IPS DF 6.9 (cell line): ENCODE data around the gene CAMTA1.
A peak's percentile ranks its signal among the peaks of the same experiment; 100 is the strongest.

ENCODE experiments used
- DNase-seq: peaks from one replicate; pipeline ENCODE4 v3.0.0-alpha.2; 2013; ENCODE audit warnings: low read depth, low spot score
- H3K27ac ChIP-seq: one replicate; pipeline ENCODE4 v1.5.1; 2013; ENCODE audit warnings: low read length, control low read depth
- H3K27me3 ChIP-seq: 2 replicates; pipeline ENCODE4 v1.6.1; 2013; ENCODE audit warnings: mild to moderate bottlenecking, low read length; ENCODE audit not compliant: control insufficient read depth, insufficient read depth
- H3K36me3 ChIP-seq: 2 replicates; pipeline ENCODE4 v1.6.1; 2013; ENCODE audit warnings: low read length; ENCODE audit not compliant: control insufficient read depth, insufficient read depth
- H3K4me1 ChIP-seq: 2 replicates; pipeline ENCODE4 v1.6.1; 2013; ENCODE audit warnings: low read length; ENCODE audit not compliant: control insufficient read depth, insufficient read depth
- H3K4me3 ChIP-seq: 2 replicates; pipeline ENCODE4 v1.5.1; 2013; ENCODE audit warnings: mild to moderate bottlenecking, low read length
- H3K9me3 ChIP-seq: 2 replicates; pipeline ENCODE4 v1.6.1; 2013; ENCODE audit warnings: low read length, inconsistent platforms; ENCODE audit not compliant: control insufficient read depth, insufficient read depth
- WGBS: extraction: QIAGEN DNeasy Blood & Tissue Kit; methylation state at CpG from one replicate; pipeline ENCODE4 v1.1.7; 2013; ENCODE audit warnings: mixed read lengths, missing lambda C conversion rate; ENCODE audit not compliant: insufficient read length, insufficient coverage; 5-methylcytosine and 5-hydroxymethylcytosine counted together

CAMTA1 gene

GRCh38 chr1:7760245-7760644 is 975.0 kb downstream of the CAMTA1 start:
- Histone ChIP-seq H3K27me3 (no peaks in the 10 kb centered on the region), H3K27ac (no peak overlapping the region), H3K4me3 (no peak overlapping the region), H3K36me3 (no peaks in the 10 kb centered on the region), H3K4me1 (no peaks in the 10 kb centered on the region), H3K9me3 (no peaks in the 10 kb centered on the region)
- WGBS = no CpG with 5 or more reads among the region's 6 CpGs
- no peak for DNase-seq

- no CpG with 5 or more reads among the region's 3 CpGs for WGBS
- Histone ChIP-seq H3K27me3 (no peaks in the 10 kb centered on the region), H3K27ac (no peak overlapping the region), H3K4me3 (no peak overlapping the region), H3K4me1 (no peaks in the 10 kb centered on the region), H3K36me3 (no peaks in the 10 kb centered on the region), H3K9me3 (no peaks in the 10 kb centered on the region)
- no peak for DNase-seq
Observed at GRCh38 chr1:7761103-7761502, 975.8 kb downstream of the CAMTA1 start.

GRCh38 chr1:7767176-7767575 is 981.9 kb downstream of the CAMTA1 start:
- H3K27me3 ChIP-seq = no peaks in the 10 kb centered on the region
- WGBS = no CpG with 5 or more reads among the region's 4 CpGs
- H3K9me3 ChIP-seq = no peaks in the 10 kb centered on the region
- no peaks in the 10 kb centered on the region for H3K36me3 ChIP-seq
- no peak overlapping the region for H3K27ac ChIP-seq
- no peak overlapping the region for H3K4me3 ChIP-seq
- H3K4me1 ChIP-seq = no peaks in the 10 kb centered on the region
- DNase-seq = no peak

- H3K4me1 ChIP-seq = no peaks in the 10 kb centered on the region
- no peak for DNase-seq
- WGBS = no CpG with 5 or more reads among the region's 2 CpGs
- no peaks in the 10 kb centered on the region for H3K36me3 ChIP-seq
- no peak overlapping the region for H3K27ac ChIP-seq
- H3K27me3 ChIP-seq = no peaks in the 10 kb centered on the region
- H3K4me3 ChIP-seq = no peak overlapping the region
- no peaks in the 10 kb centered on the region for H3K9me3 ChIP-seq
Observed at GRCh38 chr1:7768583-7768982, 983.3 kb downstream of the CAMTA1 start.

GRCh38 chr1:7769673-7770412 is 984.6 kb downstream of the CAMTA1 start:
- no peaks in the 10 kb centered on the region for H3K9me3 ChIP-seq
- no peaks in the 10 kb centered on the region for H3K4me1 ChIP-seq
- H3K36me3 ChIP-seq = no peaks in the 10 kb centered on the region
- H3K4me3 ChIP-seq = no peak overlapping the region
- no peak for DNase-seq
- 100% methylated on average over 1 of the region's 12 CpGs for WGBS
- no peak overlapping the region for H3K27ac ChIP-seq
- no peaks in the 10 kb centered on the region for H3K27me3 ChIP-seq

- WGBS = no CpG with 5 or more reads among the region's 6 CpGs
Observed at GRCh38 chr1:7770669-7770996, 985.4 kb downstream of the CAMTA1 start.

GRCh38 chr1:7770997-7771822 is 986.0 kb downstream of the CAMTA1 start, which contains the start of gene VAMP3:
VAMP3 (plus strand) TSS chr1:7771296; CDS start chr1:7771384, 88 bp downstream.
- no peaks in the 10 kb centered on the region for H3K4me1 ChIP-seq
- no peaks in the 10 kb centered on the region for H3K27me3 ChIP-seq
- H3K36me3 ChIP-seq = no peaks in the 10 kb centered on the region
- H3K4me3 ChIP-seq = peak within 1 kb of the TSS; percentile 89
- no CpG with 5 or more reads among the region's 97 CpGs for WGBS
- peak; percentile 33 for DNase-seq
- no peak within 1 kb of the TSS for H3K27ac ChIP-seq
- no peaks in the 10 kb centered on the region for H3K9me3 ChIP-seq

More at GRCh38 chr1:7770669-7770996, 985.4 kb downstream of the CAMTA1 start:
- DNase-seq = no peak
- H3K36me3 ChIP-seq = no peaks in the 10 kb centered on the region
- H3K9me3 ChIP-seq = no peaks in the 10 kb centered on the region
- H3K4me3 ChIP-seq = peak overlapping the region; percentile 45; the same call in 1 of the 2 replicates
- H3K4me1 ChIP-seq = no peaks in the 10 kb centered on the region
- no peaks in the 10 kb centered on the region for H3K27me3 ChIP-seq
- no peak overlapping the region for H3K27ac ChIP-seq

GRCh38 chr1:7771823-7772299 is 986.6 kb downstream of the CAMTA1 start:
- Histone ChIP-seq H3K27ac (no peak overlapping the region), H3K27me3 (no peaks in the 10 kb centered on the region), H3K9me3 (no peaks in the 10 kb centered on the region), H3K4me3 (peak overlapping the region; percentile 89), H3K36me3 (no peaks in the 10 kb centered on the region), H3K4me1 (no peaks in the 10 kb centered on the region)
- WGBS = no CpG with 5 or more reads among the region's 12 CpGs
- no peak for DNase-seq

GRCh38 chr1:7777591-7777990 is 992.3 kb downstream of the CAMTA1 start:
- Histone ChIP-seq H3K36me3 (peaks cover 8% of the 10 kb centered on the region; the same call in 1 of the 2 replicates), H3K4me1 (no peaks in the 10 kb centered on the region), H3K4me3 (no peak overlapping the region), H3K27me3 (no peaks in the 10 kb centered on the region), H3K9me3 (no peaks in the 10 kb centered on the region), H3K27ac (no peak overlapping the region)
- DNase-seq = no peak
- no CpG with 5 or more reads among the region's 3 CpGs for WGBS

- DNase-seq = no peak
- no CpG with 5 or more reads among the region's 4 CpGs for WGBS
- H3K36me3 ChIP-seq = peaks cover 8% of the 10 kb centered on the region; the same call in 1 of the 2 replicates
- no peak overlapping the region for H3K4me3 ChIP-seq
- H3K27me3 ChIP-seq = no peaks in the 10 kb centered on the region
- H3K27ac ChIP-seq = no peak overlapping the region
- no peaks in the 10 kb centered on the region for H3K4me1 ChIP-seq
- H3K9me3 ChIP-seq = no peaks in the 10 kb centered on the region
Observed at GRCh38 chr1:7778133-7778628, 992.9 kb downstream of the CAMTA1 start.
